GM21515 (cell line): Measurements from ENCODE around the gene WFDC5.
"Not testable (repeated sequence)": the region's sequence is repeated elsewhere in the genome, so short reads cannot be mapped to it uniquely, and the experiment has no call there.

Experiments
- ATAC-seq: cut with Tn5 transposase; IDR thresholded peaks from one replicate; pipeline ENCODE4 v1.9.1; 2021; ENCODE audit not compliant: unreplicated experiment

WFDC5 gene, protein sequence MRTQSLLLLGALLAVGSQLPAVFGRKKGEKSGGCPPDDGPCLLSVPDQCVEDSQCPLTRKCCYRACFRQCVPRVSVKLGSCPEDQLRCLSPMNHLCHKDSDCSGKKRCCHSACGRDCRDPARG

DNA sequence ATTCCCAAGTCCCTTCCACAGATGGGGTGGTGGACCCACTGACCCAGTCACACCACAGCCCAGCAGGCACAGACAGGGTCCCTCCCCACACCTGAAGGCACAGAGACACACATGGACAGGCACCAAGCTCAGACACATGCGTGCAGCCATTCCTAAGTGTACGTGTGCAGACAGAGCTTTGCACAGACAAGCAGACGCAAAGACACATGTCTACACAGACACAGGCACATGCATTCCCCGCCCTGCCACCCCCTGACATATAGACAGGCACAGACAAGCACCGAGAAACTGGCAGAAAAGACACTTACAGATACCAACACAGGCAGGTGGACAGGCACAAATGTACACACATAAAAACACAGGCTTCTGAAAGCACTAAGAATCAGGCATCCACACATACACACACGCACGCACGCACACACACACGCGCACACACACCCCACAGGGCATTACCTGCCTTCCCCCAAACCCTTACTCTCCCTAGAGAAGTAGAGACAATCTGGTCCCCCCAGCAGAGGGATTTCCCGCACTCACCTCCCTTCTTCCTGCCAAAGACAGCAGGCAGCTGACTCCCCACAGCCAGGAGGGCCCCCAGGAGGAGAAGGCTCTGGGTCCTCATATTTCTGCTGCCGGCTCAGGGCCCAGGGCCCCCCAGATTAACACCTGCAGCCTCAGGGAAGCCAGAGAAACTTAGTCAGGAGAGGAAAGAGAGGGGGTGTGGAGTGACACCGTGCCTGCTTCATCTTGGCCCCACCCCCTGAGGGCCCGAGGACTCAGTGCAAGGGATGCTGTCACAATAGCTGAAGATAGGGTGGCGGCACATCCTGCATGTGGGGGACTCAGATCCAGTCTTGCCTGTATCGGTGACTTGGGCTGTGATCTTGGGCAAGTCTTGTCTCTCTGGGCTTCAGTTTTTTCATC, at the start of gene WFDC5:
WFDC5 (minus strand) TSS at position 710 of the 921 bp plus-strand sequence; CDS start at position 619, 91 bp downstream.
- ATAC-seq = no peak

DNA sequence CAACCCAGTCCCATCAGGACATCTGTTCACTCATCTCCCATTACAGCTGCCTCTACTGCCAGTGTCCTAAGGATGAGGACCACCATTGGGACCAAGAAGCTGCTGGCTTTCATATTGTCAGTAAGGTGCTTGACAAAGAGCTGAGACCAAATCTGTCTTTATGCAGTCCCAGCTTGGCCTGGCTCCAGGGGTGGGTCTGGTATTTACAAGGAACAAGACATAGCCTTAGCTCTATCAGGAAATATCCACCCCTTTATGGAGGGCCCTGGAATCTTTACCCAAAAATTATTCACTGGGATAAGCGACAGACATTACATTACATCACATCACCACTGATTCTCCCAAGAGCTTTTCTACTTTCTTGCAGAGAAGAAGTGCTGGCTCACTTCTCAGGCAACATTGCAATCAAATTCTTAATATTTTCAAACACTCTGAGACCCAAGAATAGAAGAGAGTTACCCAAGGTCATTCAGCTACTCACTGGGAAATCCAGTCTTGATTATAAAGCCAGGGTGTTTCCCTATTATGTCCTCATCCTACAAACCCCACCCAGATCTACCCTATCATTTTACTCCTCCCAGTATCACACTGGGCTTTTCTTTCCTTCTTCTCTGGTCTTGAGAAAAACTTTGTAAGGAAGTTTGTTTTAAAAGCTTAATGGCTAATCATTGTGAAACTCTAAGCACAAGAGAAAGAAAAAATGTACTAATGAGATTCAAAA, 48.3 kb upstream of the WFDC5 start:
- no peak for ATAC-seq

DNA sequence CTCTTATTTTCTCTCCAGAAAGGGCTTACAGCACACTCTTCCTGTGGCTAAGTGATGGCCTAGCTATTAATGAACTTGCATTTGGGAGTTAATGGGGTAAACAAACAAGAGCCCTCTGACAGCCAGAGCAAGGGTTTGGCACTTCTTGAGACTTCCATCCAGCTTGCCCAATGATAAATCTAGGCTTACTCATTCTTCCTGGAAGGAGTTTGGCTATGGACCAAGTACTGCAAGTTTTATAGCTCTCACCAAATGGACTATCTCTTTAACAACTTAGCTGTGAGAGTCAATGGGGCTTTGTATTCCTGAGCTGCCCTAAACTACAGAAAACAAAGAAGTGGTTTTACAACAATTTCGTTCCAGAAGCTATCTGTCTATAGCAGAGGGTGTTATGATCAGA, 43.0 kb upstream of the WFDC5 start:
- no peak for ATAC-seq

DNA sequence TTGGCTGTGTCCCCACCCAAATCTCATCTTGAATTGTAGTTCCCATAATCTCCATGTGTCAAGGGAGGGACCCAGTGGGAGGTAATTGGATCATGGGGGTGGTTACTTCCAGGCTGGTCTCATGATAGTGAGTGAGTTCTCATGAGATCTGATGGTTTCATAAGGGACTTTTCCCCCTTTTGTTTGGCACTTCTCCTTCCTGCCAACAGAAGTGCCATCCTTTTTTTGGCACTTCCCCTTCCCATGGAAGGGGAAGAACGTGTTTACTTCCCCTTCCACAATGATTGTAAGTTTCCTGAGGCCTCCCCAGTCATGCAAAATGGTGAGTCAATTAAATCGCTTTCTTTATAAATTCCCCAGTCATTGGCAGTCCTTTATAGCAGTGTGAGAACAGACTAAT, 41.7 kb upstream of the WFDC5 start:
- ATAC-seq = no peak

DNA sequence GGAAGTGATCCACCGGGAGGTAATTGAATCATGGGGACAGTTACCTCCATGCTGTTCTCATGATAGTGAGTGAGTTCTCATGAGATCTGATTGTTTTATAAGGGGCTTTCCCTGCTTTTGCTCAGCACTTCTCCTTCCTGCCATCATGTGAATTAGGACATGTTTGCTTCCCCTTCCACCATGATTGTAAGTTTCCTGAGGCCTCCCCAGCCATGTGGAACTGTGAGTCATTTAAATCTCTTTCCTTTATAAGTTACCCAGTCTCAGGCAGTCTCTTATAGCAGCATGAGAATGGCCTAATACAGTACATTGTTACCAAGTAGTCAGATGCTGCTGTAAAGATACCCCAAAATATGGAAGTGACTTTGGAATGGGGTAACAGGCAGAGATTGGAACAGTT, 39.8 kb upstream of the WFDC5 start:
- not testable (repeated sequence) for ATAC-seq

DNA sequence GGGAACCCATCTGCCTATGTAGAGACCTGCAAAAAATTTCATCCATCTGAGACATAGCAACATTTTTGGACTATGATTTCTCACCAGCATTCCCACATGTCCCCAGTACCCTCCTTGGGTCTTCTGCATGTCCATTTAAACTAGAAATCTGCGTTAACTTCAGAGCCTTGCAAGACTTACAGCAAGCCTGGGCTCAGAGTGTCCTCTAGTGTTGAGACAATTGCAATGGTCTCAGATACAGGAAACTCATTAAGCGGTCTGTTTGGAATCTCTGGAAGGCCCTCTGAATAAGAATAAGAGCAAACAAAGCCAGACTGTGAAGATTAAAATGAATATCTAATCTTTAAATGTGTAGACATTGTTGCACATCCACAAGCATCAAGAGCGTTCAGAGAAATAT, 39.2 kb upstream of the WFDC5 start:
- no peak for ATAC-seq

DNA sequence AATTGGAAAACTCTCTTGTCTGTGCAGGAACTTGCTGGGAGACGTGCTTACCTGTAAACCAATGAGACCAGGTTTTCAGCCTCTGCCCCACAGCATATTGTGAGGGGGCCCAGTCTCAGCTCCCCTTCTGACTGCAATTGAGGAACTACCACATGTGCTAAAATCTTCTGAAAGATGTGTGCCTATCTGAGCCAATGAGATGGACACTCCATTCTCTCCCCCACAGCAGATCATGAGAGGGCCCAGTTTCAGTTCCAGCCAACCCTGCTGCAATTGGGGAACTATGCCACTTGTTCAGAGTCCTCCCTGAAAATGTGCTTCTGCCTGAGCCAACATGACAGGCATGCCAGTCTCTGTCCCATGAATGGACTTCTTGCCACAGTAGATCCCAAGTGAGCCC, 38.8 kb upstream of the WFDC5 start:
- no peak for ATAC-seq

DNA sequence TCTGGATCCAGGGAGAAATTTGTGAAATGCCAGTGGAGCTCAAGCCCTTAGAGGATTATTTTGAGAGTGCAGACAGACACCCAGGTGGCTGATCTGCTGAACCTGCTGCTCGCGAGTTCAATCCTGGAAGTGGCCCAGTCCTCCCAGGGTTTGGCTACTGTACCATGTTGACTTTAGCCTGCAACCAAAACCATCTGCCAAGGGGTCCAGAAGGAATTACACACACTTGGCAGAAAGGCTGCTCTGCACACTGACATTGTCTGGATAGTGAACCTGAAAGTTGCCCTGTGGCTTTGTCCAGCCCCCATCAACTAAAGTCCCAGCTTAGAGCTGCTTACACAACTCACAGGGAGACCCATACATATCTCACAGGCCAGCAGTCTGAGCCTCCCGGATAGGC, 38.2 kb upstream of the WFDC5 start:
- ATAC-seq = no peak

DNA sequence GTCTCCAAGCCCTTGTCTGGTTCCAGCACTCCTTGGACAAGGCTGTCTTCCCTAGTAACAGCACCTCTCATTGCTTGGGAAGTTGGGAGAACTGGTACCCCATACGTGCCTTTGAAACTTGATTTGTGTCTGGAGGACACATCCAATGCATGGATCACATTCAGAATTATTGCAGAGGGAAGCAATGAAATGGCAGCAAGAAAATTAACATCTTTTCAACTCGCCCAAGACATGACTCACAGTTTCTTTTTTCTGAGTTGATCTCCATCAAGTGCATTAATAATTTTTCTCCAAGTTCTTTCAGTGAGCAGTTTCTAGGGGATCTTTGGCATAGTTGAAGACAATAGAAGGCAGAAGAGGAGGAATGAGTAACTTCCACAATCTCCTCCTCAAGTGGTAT, 37.4 kb upstream of the WFDC5 start:
- ATAC-seq = no peak

DNA sequence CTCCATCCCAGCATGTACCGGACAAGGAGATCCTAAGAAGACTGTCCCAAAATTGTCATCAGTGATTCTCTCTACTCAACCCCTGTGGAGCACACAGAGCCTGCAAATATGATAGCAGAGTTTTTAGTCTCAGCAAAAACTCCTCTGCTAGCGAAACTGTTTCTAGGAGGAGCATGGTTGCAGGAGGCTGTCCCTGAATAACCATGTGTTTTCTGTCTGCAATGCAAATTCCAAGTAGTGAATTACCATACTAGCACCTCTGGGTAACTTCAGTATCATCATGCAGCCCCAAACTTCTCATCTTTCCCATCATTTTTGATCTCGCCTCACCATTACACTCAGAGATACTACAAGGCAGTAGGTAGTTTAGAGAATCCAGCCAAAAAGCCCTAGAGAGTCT, 34.1 kb upstream of the WFDC5 start:
- no peak for ATAC-seq

DNA sequence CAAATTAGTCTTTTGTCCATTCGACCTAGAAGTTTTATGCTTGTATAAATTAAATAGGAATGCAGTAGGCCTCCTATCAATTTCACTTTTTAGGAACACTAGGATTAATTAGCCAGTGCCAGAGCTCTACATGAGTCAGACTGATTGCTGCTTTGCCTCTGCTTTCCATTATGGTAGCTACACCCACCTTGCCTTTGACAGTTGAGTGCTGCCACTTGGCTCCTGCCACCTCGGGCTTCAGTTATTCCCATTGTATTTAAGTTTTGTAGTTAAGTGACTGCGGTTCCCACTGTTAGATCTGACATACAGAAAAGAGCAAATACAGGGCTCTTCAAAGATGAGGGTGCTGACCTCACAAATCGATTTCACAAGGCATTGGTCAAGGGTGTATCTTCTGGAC, 25.9 kb upstream of the WFDC5 start:
- no peak for ATAC-seq

DNA sequence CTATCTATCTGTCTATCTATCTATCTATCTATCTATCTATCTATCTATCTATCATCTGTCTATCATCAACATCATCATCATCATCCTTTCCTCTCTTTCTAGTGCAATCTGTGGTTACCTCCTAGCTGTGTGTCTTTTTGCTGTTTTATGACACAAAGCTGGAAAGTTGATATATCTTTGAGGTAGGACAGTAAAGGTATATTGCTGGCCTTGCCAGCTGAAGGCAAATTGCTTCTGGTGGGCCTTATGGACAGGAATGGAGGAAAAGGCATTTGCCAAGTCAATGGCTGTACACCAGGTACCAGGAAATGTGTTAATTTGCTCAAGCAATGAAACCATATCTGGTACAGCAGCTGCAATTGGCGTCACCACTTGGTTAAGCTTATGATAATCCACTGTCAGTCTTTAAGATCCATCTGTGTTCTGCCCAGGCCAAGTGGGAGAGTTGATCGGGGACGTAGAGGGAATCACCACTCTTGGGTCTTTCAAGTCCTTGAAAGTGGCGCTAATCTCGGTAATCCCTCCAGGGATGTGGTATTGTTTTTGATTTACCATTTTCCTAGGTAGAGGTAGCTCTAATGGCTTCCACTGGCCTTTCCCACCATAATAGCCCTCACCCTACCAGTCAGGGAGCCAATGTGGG, 24.9 kb upstream of the WFDC5 start:
- ATAC-seq = not testable (repeated sequence)

DNA sequence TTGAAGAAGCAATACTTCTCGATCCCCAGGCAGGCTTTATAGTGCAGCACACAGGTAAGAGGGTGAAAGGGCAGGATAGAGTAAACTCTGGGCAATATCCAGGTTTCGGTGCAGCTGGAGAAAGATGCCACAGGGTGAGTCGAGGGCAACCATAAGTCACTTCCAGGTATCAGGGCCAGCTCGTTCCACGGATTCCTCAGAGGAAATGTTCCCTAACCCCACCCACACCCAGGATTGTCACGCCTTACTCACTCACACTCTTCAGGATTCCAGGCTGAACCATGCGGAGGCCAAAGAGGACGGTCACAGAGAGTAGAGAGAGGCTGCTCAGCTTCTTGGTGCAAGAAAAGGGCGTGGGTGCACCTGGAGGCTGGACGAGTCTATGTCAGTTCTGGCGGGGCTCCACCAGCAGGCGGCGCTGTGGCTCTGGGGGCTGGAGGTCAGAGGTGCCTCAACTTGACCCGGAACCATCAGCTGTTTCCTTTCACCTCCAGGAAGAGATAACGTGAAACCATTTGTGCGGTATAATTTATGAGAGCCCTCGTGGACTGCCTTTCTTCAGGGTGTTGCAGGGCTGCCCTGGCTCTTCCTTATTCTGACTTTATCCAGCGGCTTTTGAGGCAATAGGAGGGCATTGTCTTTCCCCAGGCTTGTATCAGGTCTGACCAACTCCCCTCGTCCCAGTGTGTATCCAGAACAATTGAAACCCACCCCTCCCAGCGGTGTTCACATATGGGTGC, 23.8 kb upstream of the WFDC5 start:
- no peak for ATAC-seq

DNA sequence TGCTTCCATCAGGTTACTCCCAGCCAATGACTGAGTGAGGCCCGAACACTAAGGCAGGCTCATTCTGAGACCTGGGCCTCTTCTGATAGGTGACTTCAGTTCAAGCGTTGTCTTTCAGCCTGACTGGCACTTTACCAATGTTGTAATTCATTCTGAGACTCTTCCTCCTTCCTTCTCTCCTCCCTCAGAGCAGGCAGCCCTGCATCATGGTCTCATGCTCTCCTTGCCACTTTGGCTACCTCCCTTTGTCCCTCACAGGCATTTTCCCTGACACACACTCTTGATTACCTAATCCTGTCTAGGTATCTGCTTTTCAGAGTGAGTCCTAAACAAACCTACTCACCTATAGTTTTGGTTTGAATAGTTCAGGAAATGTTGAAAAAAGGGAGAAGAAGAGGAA, 21.9 kb upstream of the WFDC5 start:
- no peak for ATAC-seq

DNA sequence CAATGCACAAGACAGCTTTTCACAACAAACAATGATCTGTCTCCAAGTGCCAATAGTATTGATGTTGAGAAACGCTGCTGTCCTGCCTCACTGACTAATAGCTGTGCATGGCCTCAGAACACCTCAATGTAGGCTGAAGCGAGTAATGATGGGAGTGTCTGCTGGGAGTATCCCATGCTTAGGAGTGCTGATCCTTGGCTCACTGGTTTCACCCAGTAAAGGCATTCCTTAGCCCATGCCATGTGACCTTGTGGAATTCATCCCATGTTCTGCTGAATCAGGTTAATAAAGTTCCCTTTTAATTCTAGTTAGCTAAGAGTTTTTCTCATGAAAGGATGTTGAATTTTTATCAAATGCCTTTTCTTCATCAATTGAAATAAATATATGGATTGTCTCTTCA, 13.1 kb upstream of the WFDC5 start:
- ATAC-seq = no peak

DNA sequence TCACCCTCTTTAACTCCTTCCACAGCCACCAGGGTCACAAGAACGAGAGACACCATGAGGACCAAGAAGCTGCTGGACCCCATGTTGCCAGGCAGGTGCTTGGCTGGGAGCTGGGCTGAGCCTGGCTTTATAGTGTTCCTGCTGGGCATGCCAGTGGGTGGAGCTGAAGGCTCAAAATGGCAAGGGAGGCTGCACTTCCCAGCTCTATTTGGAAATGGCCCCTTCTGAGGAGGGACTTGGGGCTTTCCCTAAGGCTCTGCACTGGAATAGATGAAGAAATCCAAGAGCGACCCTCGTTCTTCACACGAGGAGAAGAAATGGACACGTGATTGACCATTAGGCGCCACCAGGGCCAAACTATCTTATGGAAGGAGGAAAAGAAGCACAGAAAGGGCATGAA, 9.4 kb upstream of the WFDC5 start, which contains the start of gene WFDC12:
WFDC12 (minus strand) TSS at position 101 of the 400 bp plus-strand sequence; CDS start at position 83, 18 bp downstream.
- ATAC-seq = no peak

DNA sequence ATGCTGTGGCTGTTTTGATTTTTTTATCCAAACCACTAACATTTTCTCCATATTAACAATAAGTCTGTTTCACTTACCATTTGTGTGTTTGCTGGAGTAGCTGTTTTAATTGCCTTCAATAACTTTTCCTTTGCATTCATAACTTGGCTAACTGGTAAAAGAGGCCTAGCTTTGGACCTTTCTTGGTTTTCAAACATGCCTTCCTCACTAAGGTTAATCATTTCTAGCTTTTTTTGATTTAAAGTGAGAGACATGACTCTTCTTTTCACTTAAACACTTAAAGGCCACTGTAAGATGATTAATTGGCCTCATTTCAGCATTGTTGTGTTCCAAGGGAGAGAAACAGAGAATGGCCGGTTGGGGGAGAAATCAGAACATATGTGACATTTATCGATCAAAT, 6.4 kb upstream of the WFDC5 start:
- no peak for ATAC-seq

DNA sequence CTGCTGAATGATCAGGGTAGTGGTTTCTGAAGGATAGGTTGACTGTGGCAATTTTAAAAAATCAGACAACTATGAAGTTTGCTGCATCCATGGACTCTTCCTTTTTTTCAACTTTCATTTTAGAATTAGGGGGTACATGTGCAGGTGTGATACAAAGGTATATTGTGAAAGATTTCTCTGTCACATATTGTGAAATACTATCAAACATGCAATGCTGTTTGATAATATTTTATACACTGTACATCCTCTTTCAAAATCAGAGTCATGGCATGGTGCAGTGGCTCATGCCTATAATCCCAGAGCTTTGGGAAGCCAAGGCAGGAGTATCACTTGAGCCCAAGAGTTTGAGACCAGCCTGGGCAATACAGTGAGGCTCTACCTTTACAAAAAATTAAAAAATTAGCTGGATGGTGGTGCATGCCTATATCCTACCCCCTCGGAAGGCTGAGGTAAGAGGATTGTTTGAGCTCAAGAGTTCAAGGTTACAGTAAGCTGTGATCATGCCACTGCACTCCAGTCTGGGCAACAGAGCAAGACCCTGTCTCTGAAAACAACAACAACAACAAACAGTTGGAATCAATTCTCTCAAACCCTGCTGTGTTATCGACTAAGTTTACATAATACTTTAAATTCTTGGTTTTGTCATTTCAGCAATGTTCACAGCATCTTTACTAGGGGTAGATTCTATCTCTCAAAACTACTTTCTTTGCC, 4.7 kb upstream of the WFDC5 start:
- no peak for ATAC-seq

DNA sequence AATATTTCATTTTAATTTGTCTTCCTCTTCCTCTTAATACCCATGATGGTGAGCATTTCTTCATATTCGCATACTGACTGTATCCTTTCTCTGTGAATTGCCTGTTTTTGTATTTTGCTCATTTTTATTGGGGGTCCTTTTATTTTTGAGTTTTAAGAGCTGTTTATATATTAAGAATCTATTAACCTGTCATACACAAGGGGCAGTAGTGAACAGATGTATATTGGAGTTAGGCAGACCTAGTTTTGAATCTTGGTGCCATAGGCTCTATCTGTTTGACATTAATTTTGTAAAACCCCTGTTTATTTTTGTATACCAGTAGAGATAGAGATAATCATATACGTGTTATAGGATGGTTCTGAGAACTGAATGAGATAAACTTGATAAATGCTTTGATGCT, 3.1 kb upstream of the WFDC5 start:
- no peak for ATAC-seq

DNA sequence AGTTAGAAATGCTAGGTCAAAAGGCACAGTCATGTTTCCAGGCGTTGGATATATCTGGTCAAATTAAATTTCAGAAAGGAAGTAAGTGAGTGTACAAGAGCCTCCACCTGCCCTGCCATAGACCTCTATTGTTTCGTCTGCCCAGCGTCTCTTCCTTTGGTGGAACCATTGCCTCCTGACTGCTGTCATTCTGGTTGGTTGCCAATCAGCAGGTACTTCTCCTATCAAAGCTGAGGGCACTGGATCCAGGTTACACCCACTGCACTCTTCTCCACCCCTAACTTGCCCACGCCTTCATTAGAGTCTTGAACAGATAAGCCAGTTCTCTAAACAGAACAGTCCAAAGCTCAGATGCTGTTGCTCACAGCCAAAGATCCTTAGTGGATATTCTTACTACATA, 2.6 kb upstream of the WFDC5 start:
- no peak for ATAC-seq
